HG03342 (cell line): ENCODE results near the gene PTPN14.

Experiments used
- ATAC-seq: cut with Tn5 transposase; IDR thresholded peaks from one replicate; pipeline ENCODE4 v1.9.1; 2021; ENCODE audit warnings: mild to moderate bottlenecking, moderate library complexity; ENCODE audit not compliant: unreplicated experiment

PTPN14 gene

DNA sequence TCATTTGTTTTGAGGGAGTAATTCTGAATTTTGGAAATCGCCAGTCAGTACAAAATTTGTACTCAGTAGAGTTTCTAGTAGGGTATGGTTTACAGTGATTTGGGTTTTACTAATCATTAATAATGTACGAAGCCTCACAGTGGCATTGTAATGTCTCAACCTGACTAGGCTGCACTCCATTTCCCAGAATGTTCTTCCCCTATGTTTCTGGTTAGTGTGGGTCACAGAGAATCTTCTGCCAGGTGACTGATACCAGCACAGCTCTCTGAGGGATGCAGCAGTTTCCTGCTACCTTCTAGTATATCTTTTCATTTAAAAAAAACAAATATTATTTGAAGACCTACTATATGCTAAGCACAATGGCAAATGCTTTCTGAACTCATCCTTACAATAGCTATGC, 112.9 kb downstream of the PTPN14 start:
- ATAC-seq = no peak

DNA sequence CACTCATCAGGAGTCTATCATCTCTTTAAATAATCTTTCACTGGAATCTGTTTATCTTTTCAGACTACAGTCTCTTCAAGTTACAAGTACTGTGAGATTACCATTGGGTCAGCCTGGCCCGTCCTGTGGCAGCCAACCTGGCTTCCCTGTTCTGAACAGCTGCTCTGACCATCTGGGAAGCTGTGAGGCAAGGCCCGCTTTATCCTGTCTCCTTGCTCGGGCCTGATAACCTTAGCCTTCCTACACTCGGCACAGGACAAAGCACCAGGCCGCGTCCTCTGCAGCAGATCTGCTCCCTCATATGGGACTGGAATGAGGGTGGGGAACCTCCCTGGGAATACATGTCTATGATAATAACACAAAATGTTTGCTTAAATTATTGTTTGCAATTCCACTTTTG, 113.3 kb downstream of the PTPN14 start:
- no peak for ATAC-seq

- no peak for ATAC-seq
Measured at GRCh38 chr1:214435867-214436266, 115.5 kb downstream of the PTPN14 start.

DNA sequence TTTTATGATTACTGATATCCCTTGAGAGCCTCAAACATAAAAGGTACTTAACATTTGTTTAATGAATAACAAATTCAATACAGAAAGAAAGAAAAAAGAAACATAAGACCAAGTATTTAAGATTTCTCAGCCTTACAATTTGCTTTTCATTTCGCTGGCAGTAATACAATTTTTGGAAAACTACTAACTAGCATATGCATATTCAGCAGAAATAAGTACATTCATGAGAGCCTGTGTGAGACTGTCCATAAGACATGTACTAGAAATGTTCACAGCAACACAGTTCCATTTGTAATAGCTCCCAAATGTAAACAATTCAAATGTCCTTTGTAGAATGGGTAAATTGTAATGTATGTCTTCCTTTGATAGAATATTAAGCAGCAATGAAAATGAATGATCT, 119.2 kb downstream of the PTPN14 start:
- no peak for ATAC-seq

DNA sequence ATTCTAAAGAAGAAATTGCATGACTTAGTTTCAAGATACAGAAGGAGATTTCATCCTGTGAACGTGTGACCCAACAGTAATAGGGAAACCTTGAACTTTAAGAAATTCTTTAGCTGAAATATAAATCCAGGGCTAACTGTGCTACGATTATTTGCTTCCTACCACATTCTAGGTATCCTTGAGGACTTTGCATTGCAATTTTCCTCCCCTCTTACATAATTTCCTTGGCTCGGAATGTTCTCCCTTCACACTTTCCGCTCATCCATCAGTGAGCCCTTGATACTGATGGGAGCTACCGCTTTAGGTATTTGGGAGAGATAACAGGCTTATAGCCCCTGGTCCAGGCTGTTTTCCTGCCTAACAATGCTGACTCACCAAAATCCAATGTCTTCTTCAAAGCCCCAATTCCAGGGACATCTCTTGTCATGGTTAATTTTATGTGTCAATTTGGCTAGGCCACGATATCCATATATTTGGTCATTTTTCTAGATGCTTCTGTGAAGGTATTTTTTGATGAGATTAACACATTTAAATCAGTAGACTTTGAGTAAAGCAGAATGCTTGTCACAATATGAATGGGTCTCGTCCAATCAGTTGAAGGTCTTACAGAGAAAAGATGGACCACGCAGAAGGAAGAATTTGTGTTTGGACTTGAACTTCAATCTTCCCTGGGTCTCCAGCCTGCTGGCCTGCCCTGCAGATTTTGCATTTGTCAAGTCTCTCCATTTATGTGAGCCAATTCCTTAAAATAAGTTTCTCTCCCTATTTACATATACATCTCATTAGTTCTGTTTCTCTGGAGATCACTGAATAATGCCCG, 121.2 kb downstream of the PTPN14 start:
- no peak for ATAC-seq

DNA sequence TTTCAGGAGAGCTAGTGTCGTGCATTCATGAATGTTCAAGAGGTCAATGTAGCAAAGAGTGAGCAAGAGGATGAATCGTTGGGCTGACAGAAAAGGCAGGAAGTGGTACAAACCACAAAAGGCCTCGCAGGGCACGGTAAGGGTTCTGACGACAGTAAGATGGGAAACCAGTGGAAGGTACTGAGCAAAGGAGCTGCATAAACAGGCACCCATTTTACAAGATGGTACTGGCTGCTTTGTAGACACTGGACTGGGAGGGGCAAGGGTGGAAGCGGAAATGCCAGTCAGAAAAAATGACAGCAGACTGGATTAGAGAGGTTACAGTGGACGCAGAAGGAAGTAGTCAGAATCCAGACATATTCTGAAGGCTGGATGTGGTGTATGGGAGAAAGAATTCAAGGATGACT, 123.5 kb downstream of the PTPN14 start:
- peak; percentile 91 for ATAC-seq

DNA sequence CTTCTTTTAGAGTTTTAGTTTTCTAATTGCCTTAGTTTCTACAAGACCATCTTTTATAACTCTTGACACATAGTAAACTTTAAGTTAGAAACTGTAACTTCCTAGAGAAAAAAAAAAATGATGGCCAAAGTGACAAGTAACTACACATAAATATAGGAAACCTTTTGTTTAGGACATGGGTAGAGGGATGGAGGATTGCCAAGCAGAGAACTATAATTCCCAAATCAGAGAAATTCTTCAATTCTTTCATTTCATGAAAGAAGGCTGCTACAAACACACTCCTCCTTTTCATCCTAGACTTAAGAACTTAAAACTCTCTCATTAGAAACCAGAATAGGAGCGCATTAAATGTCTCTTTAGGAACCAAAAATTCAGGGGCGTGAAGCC, 125.0 kb downstream of the PTPN14 start:
- no peak for ATAC-seq

DNA sequence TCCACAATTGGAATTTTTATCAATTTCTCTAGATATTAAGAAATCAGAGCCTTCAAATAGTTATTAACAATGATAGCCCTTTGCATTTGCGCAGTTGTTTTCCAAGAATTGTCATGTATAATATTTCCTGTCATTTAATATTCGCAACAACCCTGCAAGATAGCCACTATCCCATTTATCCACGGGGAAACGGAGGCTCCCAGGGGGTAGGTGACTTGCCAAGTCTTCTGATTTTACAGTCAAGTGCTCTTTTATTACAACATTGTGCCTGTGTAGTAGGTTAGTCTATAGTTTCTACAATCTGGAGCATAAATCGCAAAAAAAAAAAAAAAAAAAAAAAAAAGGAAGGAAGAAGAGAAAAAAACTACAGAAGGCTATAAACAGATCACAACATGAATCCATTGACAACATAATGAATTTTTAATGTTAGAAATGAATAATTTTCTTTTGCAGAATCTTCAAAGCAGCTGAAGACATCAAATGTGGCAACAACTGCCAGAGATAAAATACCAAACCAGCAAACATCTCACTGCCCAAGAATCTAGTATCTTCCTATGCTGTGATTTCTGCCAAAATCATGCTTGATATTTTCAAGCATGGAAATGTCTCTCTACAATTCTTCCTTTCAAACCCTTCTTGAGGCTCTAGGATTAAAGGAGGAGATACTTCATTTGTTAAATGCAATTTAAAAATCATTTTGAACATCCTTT, 125.5 kb downstream of the PTPN14 start:
- no peak for ATAC-seq

DNA sequence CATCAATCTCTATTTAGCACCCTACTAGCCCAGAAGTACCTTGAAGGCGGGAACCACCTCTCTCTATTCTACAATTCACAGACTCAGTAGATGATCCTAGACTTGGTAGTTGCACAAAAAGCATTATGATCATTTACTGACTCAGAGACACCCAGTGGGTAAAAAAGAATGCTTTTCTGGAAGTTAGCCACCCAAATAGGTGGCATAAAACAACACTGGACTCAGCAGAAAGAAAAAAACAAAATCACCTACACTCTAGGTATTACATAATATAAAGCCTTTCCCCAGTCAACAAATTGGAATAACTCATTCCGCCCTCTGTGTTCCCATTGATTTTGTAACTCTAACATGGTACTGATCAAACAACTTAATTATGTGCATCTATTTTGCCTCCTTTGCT, 126.3 kb downstream of the PTPN14 start:
- ATAC-seq = no peak

DNA sequence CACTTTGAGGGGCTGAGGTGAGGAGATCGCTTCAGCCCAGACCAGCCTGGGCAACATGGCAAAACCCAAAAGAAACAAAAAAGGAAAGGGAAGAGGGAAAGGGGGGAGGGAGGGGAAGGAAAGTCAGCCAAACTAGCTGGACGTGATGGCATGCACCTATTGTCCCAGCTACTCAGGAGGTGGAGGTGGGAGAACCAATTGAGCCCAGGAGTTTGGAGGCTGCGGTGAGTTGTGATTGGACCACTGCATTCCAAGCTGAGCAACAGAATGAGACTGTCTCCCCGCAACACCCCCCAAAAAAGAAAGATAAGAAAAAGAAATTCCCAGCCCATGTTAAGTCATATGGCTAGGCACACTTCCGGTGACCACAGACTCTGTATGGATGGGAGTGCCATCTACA, 128.4 kb downstream of the PTPN14 start:
- no peak for ATAC-seq

GRCh38 chr1:214422137-214422671, 129.2 kb downstream of the PTPN14 start:
- no peak for ATAC-seq

- no peak for ATAC-seq
Measured at GRCh38 chr1:214420833-214421232, 130.6 kb downstream of the PTPN14 start.

GRCh38 chr1:214420341-214420740, 131.1 kb downstream of the PTPN14 start:
- no peak for ATAC-seq

DNA sequence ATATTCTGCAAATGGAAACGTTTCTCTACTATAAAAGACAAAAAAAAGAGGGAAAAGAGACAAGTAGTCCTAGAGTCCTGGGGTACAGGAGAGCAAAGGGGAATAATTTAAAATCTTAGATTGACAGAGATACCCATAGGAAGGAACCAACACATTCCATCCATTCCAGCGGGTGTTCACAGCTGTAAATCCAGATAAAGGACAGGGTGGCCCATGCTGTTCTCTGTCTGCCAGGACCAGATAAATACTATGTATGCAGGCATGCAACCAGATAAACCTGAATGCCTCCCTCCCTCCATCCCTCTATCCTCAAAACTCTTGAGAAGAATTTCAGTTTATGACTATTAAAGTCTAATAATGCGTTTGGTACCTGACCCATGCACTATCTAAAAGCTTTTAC, 131.8 kb downstream of the PTPN14 start:
- ATAC-seq = no peak

DNA sequence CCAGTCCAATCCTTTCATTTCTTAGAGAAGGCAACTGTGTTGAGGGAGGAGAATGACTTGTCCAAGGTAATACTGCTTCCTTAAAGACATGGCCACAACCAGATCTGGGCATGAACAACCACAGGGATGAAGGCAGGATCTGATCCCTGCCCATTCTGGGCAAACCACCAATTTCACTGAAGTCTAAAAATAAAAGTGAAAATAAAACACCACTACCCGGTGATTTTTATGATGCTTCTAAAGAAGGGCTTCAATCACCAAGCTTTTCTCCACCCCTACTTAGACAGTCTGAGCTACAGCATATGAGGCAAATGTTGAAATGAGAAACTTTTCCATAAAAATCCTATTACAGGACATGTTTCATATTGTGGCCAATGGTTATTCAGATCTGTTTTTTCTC, 133.0 kb downstream of the PTPN14 start:
- no peak for ATAC-seq

DNA sequence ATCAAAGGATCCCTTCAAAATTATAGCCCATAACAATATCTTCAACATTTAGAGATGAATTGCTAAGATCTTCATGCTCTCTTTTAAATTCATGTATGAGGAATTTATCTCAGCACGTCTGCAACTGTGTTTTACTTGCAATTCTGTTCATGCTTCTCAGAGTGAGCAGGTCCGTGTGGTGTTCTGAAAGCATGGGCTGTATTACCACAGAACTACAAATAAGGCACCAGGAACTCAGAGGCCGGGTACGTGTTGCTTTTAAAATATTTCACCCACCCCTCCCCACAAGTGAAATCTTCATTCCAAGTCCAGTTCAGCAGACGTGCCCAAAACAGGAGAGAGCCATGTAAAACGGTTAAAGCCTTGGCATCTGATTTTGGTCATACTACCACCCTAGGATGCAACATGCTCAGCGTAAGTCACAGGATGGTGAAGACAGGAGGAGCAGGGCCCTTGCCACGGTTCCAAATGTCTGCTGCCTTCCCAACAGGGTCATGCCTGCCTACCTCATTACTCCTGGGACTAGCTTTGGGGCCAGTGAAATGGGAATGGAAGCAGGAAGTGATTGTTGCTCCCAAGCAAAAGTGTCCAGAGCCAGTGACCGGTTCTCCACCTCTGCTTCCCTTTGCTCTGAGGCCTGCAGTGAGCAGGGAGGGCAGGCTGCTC, 133.7 kb downstream of the PTPN14 start:
- ATAC-seq = no peak

DNA sequence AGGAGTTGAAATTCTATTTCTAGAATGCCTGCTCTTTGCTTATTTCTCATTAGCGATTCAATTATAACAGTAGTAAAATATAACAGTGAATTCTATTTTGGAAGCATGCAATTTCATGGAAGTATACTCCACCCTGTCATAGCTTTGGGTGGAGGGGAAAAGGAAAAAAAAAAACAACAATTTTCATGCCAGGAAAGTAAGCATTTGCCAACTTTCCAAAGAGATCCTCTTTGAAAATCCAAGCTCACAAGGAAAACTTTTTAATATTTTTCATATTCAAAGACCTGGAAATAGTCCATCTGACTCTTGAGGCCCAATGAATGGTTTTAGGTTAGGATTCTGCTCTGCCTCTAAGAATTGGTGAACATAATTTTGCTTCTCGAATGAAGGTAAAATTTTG, 134.5 kb downstream of the PTPN14 start:
- no peak for ATAC-seq

DNA sequence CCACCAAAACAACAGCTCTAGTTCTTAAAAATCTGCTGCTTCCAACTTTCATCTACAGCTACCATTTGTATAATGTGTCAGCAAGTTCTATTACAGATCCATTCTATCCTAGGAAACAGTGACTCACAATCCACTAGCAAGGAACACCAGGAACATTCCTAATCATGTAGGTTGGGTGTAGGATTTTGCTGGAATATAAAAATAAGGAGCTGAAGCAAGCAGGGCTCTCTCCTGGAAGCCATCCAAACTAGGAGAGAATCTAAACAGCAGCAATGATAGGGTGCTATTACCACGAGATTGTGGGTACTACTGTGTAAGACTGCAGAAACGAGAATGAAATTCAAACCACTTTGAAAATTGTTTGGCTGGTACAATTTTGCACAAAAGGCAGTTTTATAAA, 135.0 kb downstream of the PTPN14 start:
- no peak for ATAC-seq

GRCh38 chr1:214415131-214415530, 136.3 kb downstream of the PTPN14 start:
- ATAC-seq = no peak

GRCh38 chr1:214414691-214415090, 136.7 kb downstream of the PTPN14 start:
- no peak for ATAC-seq

- no peak for ATAC-seq
Measured at GRCh38 chr1:214413315-214413714, 138.1 kb downstream of the PTPN14 start.
